Retinal pigment epithelial cell (primary cell): ENCODE results near the gene POMT1.

ENCODE experiments used
- DNase-seq: peaks from one replicate; pipeline ENCODE4 v3.0.0-alpha.2; 2010; ENCODE audit warnings: low read depth
- H3K4me3 ChIP-seq: 2 replicates; pipeline ENCODE4 v1.5.1; 2011; ENCODE audit warnings: mild to moderate bottlenecking, low read length, control low read depth, moderate library complexity
- CTCF ChIP-seq: conservative IDR thresholded peaks from 2 replicates; pipeline ENCODE4 v1.5.1; 2011; ENCODE audit warnings: low read depth, low read length, control low read depth, inconsistent platforms

The POMT1 gene

GRCh38 chr9:131530920-131531832 lies 28.5 kb downstream of the POMT1 start, which contains the start of gene UCK1:
Gene UCK1, minus strand, starts transcription at chr9:131531263. Its CDS starts 89 bp downstream, at chr9:131531174.
- H3K4me3 ChIP-seq = peak within 1 kb of the TSS; percentile 70
- TF ChIP-seq CTCF = no peak
- peak; percentile 29 for DNase-seq

- no peak overlapping the region for H3K4me3 ChIP-seq
- TF ChIP-seq CTCF = no peak
- DNase-seq = no peak
Measured at GRCh38 chr9:131534721-131535237, 32.1 kb downstream of the POMT1 start.

GRCh38 chr9:131537946-131538345 lies 35.2 kb downstream of the POMT1 start:
- no peak for TF ChIP-seq CTCF
- H3K4me3 ChIP-seq = no peak overlapping the region
- DNase-seq = no peak

- no peak for DNase-seq
Measured at GRCh38 chr9:131539223-131539923, 36.7 kb downstream of the POMT1 start.

GRCh38 chr9:131543141-131543540 lies 40.4 kb downstream of the POMT1 start:
- no peak for DNase-seq
- H3K4me3 ChIP-seq = no peak overlapping the region
- no peak for TF ChIP-seq CTCF

More at GRCh38 chr9:131539223-131539923, 36.7 kb downstream of the POMT1 start:
- TF ChIP-seq CTCF = no peak
- no peak overlapping the region for H3K4me3 ChIP-seq

GRCh38 chr9:131545003-131545785 lies 42.5 kb downstream of the POMT1 start, which contains the start of gene PRRT1B:
Gene PRRT1B, plus strand, starts transcription at chr9:131545523. Its CDS starts 93 bp downstream, at chr9:131545616.
- no peak for TF ChIP-seq CTCF
- H3K4me3 ChIP-seq = no peak within 1 kb of the TSS
- DNase-seq = no peak
